Kidney epithelial cell (primary cell): ENCODE results near the gene NAPA. TPM values are rescaled to one million over a fixed set of nuclear protein-coding genes. Genes with fewer than 3 reads are reported as not detected.

ENCODE experiments used
- DNase-seq: peaks from one replicate; pipeline ENCODE4 v3.0.0-alpha.2; 2010; ENCODE audit warnings: low read depth
- H3K27me3 ChIP-seq: 2 replicates; pipeline ENCODE4 v1.6.0; 2011; ENCODE audit warnings: low read length; ENCODE audit not compliant: control insufficient read depth, insufficient read depth
- H3K36me3 ChIP-seq: 2 replicates; pipeline ENCODE4 v1.5.1; 2011; ENCODE audit warnings: low read length; ENCODE audit not compliant: control insufficient read depth, insufficient read depth
- H3K4me3 ChIP-seq: 2 replicates; pipeline ENCODE4 v1.5.1; 2011; ENCODE audit warnings: low read depth, mild to moderate bottlenecking, control low read depth, low read length
- total RNA-seq: library from RNA; depleted of rRNA; stranded (reverse); fragments of >200 nt; gene quantifications from 2 replicates; pipeline ENCODE4 v1.2.3, GENCODE V29; 2015
- TF ChIP-seq, protein P1 (sequence below): IDR thresholded peaks from 2 replicates; pipeline ENCODE4 v1.5.1; 2011; ENCODE audit warnings: mild to moderate bottlenecking, moderate library complexity, low read length, control low read depth, inconsistent platforms; ENCODE audit not compliant: insufficient read depth, poor library complexity, severe bottlenecking

The NAPA gene
- 127 and 142 TPM in 2 replicates for total RNA-seq

DNA sequence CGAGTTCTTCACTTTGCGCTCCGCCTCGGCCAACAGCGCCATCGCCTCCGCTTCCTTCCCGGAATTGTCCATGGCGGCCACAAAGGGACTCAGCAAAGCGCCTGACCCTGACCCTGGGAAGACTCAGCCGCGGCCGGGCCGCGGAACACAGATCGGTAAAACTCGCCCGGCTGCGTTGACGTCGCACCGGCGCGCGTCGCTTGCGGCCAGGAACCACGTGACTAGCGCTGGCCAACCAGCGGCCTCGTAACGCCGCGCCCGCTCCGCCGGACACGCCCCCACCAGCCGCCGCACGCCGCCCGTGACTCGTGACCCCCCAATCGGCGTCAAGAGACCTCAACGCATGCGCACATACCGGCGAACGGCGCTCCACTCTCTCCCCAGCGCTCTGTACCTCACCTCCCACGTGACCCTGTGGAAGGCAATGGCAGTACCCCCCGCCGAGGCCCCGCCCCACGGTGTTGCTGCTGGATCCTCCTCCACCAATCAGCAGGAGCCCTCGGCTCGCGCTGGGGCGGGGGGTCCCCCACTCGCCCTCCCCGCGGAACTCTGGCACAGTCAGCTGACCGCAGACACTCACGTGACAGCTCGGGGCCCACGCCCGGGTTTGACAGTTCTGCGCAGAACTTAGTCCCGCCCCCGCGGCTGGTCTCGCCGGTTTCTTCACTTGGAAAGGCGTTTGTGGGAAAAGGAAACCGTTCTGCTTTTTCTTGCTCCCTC lies at the start of gene NAPA:
Gene NAPA, minus strand, starts transcription at position 195 of the 720 bp plus-strand sequence. Its CDS starts 123 bp downstream, at position 72.
- no peaks in the 10 kb centered on the region for H3K36me3 ChIP-seq

DNA sequence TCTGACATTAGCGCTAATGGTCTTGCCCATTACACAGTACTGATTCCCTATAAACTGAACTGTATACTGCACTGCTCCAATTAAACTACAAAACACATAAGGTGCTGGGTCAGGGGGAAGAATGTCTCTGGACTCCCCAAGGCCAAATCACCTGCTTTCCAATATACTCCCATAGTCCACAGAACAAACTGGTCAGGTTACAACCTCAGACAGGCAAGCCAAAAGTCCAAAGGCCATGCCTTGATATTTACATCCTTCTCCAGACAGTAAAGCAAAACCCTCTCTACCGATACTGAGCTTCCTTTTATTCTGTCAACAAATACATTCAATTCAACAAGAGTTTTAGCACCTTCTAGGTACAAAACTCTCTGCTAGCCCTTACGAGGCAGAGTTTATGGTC lies 49.2 kb upstream of the NAPA start:
- Histone ChIP-seq H3K4me3 (no peak overlapping the region), H3K36me3 (no peaks in the 10 kb centered on the region), H3K27me3 (no peaks in the 10 kb centered on the region)
- no peak for DNase-seq
- TF ChIP-seq, protein P1, sequence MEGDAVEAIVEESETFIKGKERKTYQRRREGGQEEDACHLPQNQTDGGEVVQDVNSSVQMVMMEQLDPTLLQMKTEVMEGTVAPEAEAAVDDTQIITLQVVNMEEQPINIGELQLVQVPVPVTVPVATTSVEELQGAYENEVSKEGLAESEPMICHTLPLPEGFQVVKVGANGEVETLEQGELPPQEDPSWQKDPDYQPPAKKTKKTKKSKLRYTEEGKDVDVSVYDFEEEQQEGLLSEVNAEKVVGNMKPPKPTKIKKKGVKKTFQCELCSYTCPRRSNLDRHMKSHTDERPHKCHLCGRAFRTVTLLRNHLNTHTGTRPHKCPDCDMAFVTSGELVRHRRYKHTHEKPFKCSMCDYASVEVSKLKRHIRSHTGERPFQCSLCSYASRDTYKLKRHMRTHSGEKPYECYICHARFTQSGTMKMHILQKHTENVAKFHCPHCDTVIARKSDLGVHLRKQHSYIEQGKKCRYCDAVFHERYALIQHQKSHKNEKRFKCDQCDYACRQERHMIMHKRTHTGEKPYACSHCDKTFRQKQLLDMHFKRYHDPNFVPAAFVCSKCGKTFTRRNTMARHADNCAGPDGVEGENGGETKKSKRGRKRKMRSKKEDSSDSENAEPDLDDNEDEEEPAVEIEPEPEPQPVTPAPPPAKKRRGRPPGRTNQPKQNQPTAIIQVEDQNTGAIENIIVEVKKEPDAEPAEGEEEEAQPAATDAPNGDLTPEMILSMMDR, result no peak

More for the DNA sequence above, at the start of gene NAPA:
- peak; percentile 98 for DNase-seq
- Histone ChIP-seq H3K27me3 (peaks cover 2% of the 10 kb centered on the region), H3K4me3 (peak within 1 kb of the TSS; percentile 93)
- TF ChIP-seq, protein P1, result no peak

DNA sequence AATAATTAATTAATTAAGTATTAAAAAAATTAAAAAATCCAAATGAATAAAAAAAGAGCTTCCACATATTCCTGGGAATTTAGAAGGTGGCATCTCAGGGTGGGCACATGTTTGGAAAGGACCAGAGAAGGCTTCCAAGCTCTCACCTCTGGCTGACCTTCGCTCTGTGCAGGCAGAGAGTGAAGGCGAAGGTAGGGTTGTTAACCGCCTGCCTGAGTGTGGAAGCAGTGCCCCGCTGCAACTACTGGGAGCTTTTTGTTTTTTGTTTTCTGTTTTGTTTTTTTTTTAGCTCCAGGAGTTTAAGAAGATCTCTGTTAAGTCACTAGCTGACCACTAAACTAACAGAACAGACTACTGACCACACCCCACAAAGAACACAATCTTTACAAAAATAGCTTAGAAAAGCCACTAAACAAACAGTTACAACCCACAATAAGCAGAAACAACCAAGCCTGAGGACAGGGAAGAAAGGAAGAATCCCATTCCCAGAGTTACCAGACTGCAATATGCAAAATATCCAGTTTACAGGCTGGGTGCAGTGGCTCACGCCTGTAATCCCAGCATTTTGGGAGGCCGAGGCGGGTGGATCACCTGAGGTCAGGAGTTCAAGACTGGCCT lies 46.7 kb upstream of the NAPA start:
- no peaks in the 10 kb centered on the region for H3K27me3 ChIP-seq
- TF ChIP-seq, protein P1, result no peak
- H3K36me3 ChIP-seq, result no peaks in the 10 kb centered on the region
- H3K4me3 ChIP-seq, result no peak overlapping the region
- DNase-seq, result no peak

DNA sequence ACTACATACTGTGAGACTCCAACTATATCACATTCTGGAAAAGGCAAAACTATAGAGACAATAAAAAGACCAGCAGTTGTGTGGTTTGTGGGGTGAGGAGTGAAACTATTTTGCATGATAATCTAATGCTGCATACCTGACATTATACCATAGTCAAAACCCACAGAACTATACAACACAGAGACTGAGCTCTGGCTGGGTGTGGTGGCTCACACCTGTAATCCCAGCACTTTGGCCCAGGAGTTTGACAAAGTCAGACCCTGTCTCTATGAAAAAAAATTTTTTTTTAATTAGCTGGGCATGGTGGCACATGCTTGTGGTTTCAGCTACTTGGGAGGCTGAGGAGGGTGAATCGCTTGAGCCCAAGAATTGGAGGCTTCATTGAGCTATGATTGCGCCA lies 46.1 kb upstream of the NAPA start:
- no peak overlapping the region for H3K4me3 ChIP-seq
- no peaks in the 10 kb centered on the region for H3K36me3 ChIP-seq
- DNase-seq, result no peak
- H3K27me3 ChIP-seq, result no peaks in the 10 kb centered on the region
- TF ChIP-seq, protein P1, result no peak

DNA sequence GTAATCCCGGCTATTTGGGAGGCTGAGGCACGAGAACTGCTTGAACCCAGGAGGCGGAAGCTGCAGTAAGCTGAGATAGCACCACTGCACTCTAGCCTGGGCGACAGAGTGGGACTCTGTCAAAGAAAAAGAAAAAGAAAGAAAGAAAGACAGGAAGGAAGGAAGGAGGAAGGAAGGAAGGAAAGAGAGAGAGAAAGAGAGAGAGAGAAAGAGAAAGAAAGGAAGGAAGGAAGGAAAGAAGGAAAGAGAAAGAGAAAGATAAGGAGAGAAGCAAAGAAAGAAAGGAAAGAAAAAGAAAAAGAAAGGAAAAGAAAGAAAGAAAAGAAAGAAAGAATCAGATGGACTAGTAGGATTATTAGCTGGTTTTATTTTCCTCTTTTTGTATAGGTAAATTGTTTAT lies 35.3 kb upstream of the NAPA start:
- no peak for DNase-seq
- H3K4me3 ChIP-seq, result no peak overlapping the region
- no peaks in the 10 kb centered on the region for H3K36me3 ChIP-seq
- TF ChIP-seq, protein P1, result no peak
- peaks cover 15% of the 10 kb centered on the region for H3K27me3 ChIP-seq
